C4-2B (cell line): ENCODE results near the gene MOCS1.

ENCODE experiments used
- ZFX ChIP-seq: fragments of 450-650 bp; IDR thresholded peaks from 2 replicates; pipeline ENCODE4 v1.6.1; 2017
- TF ChIP-seq, protein P1 (sequence below): fragments of 450-650 bp; conservative IDR thresholded peaks from 2 replicates; pipeline ENCODE4 v1.5.1; 2017; ENCODE audit warnings: mild to moderate bottlenecking

GRCh38 chr6:39923394-39923793 lies 10.9 kb downstream of the MOCS1 start:
- TF ChIP-seq, protein P1, sequence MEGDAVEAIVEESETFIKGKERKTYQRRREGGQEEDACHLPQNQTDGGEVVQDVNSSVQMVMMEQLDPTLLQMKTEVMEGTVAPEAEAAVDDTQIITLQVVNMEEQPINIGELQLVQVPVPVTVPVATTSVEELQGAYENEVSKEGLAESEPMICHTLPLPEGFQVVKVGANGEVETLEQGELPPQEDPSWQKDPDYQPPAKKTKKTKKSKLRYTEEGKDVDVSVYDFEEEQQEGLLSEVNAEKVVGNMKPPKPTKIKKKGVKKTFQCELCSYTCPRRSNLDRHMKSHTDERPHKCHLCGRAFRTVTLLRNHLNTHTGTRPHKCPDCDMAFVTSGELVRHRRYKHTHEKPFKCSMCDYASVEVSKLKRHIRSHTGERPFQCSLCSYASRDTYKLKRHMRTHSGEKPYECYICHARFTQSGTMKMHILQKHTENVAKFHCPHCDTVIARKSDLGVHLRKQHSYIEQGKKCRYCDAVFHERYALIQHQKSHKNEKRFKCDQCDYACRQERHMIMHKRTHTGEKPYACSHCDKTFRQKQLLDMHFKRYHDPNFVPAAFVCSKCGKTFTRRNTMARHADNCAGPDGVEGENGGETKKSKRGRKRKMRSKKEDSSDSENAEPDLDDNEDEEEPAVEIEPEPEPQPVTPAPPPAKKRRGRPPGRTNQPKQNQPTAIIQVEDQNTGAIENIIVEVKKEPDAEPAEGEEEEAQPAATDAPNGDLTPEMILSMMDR: no peak
- TF ChIP-seq ZFX: no peak
